Prostate gland (tissue), 2 donors: ENCODE measurements around the gene ADGRL1. TPM values are rescaled to one million over a fixed set of nuclear protein-coding genes. Genes with fewer than 3 reads are reported as not detected.

ENCODE experiments used
- DNase-seq: peaks from one replicate; pipeline ENCODE4 v3.0.0-alpha.2; 2019; ENCODE audit warnings: low spot score
- H3K27ac ChIP-seq, 2 donors: fragments of 200-600 bp; sonication (generic); 2 replicates each; pipeline ENCODE4 v1.5.1; 2017 to 2019
- H3K27me3 ChIP-seq: fragments of 200-600 bp; sonication (generic); replicated peaks from 2 replicates; pipeline ENCODE4 v1.5.1; 2019; ENCODE audit not compliant: insufficient read depth
- H3K36me3 ChIP-seq, 2 donors: fragments of 200-600 bp; sonication (generic); 1 replicate in 1 of 2; 2 replicates in 1 of 2; pipeline versions ENCODE4 v1.5.1 to v1.8.1; 2017 to 2019
- H3K4me1 ChIP-seq: fragments of 200-600 bp; sonication (generic); replicated peaks from 2 replicates; pipeline ENCODE4 v1.5.1; 2019
- H3K4me3 ChIP-seq, 2 donors: fragments of 200-600 bp; sonication (generic); 2 replicates each; pipeline ENCODE4 v1.5.1; 2017 to 2019
- H3K9me3 ChIP-seq: fragments of 200-600 bp; sonication (generic); 2 replicates; pipeline ENCODE4 v1.5.1; 2017
- CTCF ChIP-seq, 4 experiments: fragments of 200-600 bp in 2 of 4; fragments of 450-650 bp in 2 of 4; sonication (generic) in 2 of 4; IDR thresholded peaks; 1 replicate in 3 of 4; 2 replicates in 1 of 4; pipeline ENCODE4 v1.5.1; 2016 to 2019; ENCODE audit warnings: antibody characterized with exemption in 4 of 4, mild to moderate bottlenecking in 2 of 4, moderate library complexity in 2 of 4
- POLR2A ChIP-seq: fragments of 450-650 bp; IDR thresholded peaks from one replicate; pipeline ENCODE4 v1.6.1; 2016; ENCODE audit warnings: antibody characterized with exemption, mild to moderate bottlenecking
- POLR2AphosphoS5 ChIP-seq: sonication (generic); formaldehyde crosslinking; IDR thresholded peaks from one replicate; pipeline ENCODE4 v1.6.1; 2017; ENCODE audit warnings: antibody characterized with exemption
- WGBS: methylation state at CpG from one replicate; pipeline ENCODE4 v1.1.5; 2018; 5-methylcytosine and 5-hydroxymethylcytosine counted together
- intact Hi-C: fragments of 100-400 bp; cut with DNase I; formaldehyde crosslinking; loops from one replicate; pipeline ENCODE4 v1.14.2; 2022
- total RNA-seq, 2 donors: library from RNA; depleted of rRNA; stranded (reverse); fragments of >200 nt; gene quantifications; one replicate each; pipeline ENCODE4 v1.1.0, GENCODE V29; 2016

Gene ADGRL1
- total RNA-seq, 2 donors from 2014 or later: 13.0 to 44.1 TPM

- TF ChIP-seq POLR2AphosphoS5 (peak; percentile 71), POLR2A (peak; percentile 37), CTCF (IDR thresholded peaks at IDR 0.05) (peak in 1 of 4 experiments; percentile 4)
- Histone ChIP-seq H3K9me3 (no peaks in the 10 kb centered on the region), H3K4me1 (peaks cover 2% of the 10 kb centered on the region), H3K27ac (peak overlapping the region; percentile 94 to 95), H3K4me3 (peak overlapping the region; percentile 44 to 56), H3K36me3 (no peaks in the 10 kb centered on the region), H3K27me3 (no peaks in the 10 kb centered on the region)
- intact Hi-C loops: loop anchor here (2.0 to 5.0 kb wide), 2 partner anchors 18 to 46 kb away; partner anchors contain the start of genes ASF1B and MISP3
- under 1% methylated on average over 19 of the region's 61 CpGs for WGBS
- peak; percentile 75 for DNase-seq
Observed at GRCh38 chr19:14118165-14119051, 87.6 kb downstream of the ADGRL1 start.

- H3K36me3 ChIP-seq: no peaks in the 10 kb centered on the region
- 0% methylated on average over 40 of the region's 67 CpGs for WGBS
Observed at GRCh38 chr19:14117668-14118164, 88.3 kb downstream of the ADGRL1 start, which contains the start of gene PRKACA. Gene PRKACA (minus strand): TSS chr19:14117762. CDS start chr19:14117547, 215 bp downstream.

DNA sequence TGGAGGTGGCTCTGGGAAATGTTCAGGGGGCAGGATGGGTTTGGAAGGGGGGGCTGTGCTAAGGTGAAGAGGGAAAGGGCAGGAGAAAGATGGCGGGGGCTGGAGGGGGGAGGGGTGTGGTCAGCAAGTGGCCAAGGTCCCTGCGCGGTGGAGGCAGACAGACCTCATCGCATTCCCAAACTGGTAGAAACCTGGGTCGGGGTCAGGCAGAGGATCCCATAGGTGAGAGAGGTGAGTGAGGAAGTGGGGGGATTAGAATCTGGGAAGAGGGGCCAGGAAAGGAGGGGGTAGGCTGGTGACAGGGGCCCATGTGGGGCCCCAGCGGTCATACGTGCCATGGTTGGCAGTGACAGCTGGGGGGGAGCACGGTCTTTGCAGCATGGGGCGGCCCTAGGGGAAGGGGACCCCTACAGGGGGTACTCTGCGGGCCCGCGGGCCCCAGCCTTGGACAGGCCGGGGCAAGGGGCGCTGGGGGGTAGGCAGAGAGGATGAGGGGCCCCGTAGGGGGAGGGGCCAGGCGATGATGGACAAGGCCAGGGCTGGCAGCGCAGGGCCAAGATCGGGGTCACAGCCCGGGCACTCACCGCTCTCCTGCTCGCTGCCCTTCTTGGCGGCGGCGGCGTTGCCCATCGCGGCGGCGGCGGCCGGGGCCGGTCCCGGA lies 88.9 kb downstream of the ADGRL1 start:
- H3K4me1 ChIP-seq: peaks cover 8% of the 10 kb centered on the region
- H3K27me3 ChIP-seq: no peaks in the 10 kb centered on the region
- H3K9me3 ChIP-seq: no peaks in the 10 kb centered on the region
- peak overlapping the region; percentile 77 to 84 for H3K4me3 ChIP-seq
- peak overlapping the region; percentile 64 to 69 for H3K27ac ChIP-seq
- intact Hi-C loops: loop anchor here (2.0 to 5.0 kb wide), 2 partner anchors 26 to 45 kb away; partner anchors contain the start of genes MISP3 and SAMD1
- no peaks in the 10 kb centered on the region for H3K36me3 ChIP-seq
- DNase-seq: no peak
- 0% methylated on average over 33 of the region's 33 CpGs for WGBS
- TF ChIP-seq CTCF (IDR thresholded peaks at IDR 0.05) (no peak), POLR2A (no peak), POLR2AphosphoS5 (no peak)

More at GRCh38 chr19:14117668-14118164, 88.3 kb downstream of the ADGRL1 start, which contains the start of gene PRKACA:
- TF ChIP-seq POLR2A: peak; percentile 59
- TF ChIP-seq POLR2AphosphoS5: peak; percentile 91
- peak in 1 of 4 experiments; percentile 17 for TF ChIP-seq CTCF (IDR thresholded peaks at IDR 0.05)
- intact Hi-C loops: loop anchor here (2.0 to 5.0 kb wide), 3 partner anchors 19 to 45 kb away; partner anchors contain the start of genes ASF1B, MISP3 and SAMD1
- Histone ChIP-seq H3K4me3 (peak within 1 kb of the TSS; percentile 77 to 84), H3K27me3 (no peaks in the 10 kb centered on the region), H3K4me1 (peaks cover 5% of the 10 kb centered on the region), H3K9me3 (no peaks in the 10 kb centered on the region), H3K27ac (peak within 1 kb of the TSS; percentile 94 to 95)
- peak; percentile 99 for DNase-seq

DNA sequence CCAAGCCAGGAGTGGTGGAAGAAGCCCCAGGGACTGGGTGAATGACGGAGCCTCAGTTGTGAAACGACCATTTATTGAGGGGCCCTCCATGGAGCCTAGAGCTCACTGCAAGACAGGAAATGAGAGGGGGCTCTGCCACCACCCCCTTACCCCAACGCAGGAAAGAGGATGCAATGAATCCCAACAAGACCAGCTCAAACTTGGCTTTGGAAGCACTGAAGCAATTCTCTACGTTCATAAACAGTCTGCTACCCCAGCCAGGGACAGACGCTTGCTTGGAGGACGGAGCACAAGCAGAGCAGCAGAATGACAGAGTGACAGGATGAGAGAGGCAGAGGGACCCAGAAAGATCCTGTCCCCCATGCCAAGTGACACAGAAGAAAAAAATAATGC lies 89.4 kb downstream of the ADGRL1 start:
- WGBS: 5% methylated on average over 6 of the region's 6 CpGs
- Histone ChIP-seq H3K4me1 (peaks cover 8% of the 10 kb centered on the region), H3K27me3 (no peaks in the 10 kb centered on the region), H3K4me3 (peak overlapping the region; percentile 77 to 84), H3K36me3 (no peaks in the 10 kb centered on the region), H3K9me3 (no peaks in the 10 kb centered on the region), H3K27ac (peak overlapping the region; percentile 64 to 69)
- TF ChIP-seq POLR2AphosphoS5 (no peak), POLR2A (no peak), CTCF (IDR thresholded peaks at IDR 0.05) (no peak)
- intact Hi-C loops: loop anchor here (2.0 to 5.0 kb wide), 2 partner anchors 26 to 44 kb away; partner anchors contain the start of genes MISP3 and SAMD1
- DNase-seq: no peak
